HCT116 (cell line): ENCODE results near the gene SPTBN4. TPM values are rescaled to one million over a fixed set of nuclear protein-coding genes. Genes with fewer than 3 reads are reported as not detected.

ENCODE experiments used
- ATAC-seq: fragments of 200-7000 bp; cut with Tn5 transposase; 2 replicates; pipeline ENCODE4 v1.9.1; 2020; ENCODE audit warnings: mild to moderate bottlenecking, moderate library complexity
- BruUV-seq: library from RNA; stranded (reverse); fragments of 400-500 nt; replicated peaks from 2 replicates; lab custom pipeline; 2021; lab: Mats Ljungman, UMichigan
- CTCF ChIA-PET: fragments of 300-600 bp; sonication (Branson Sonifier 250); formaldehyde crosslinking; loops from one replicate; lab custom pipeline; 2021; ENCODE audit warnings: antibody characterized with exemption; lab: Charles Lee
- POLR2A ChIA-PET: fragments of 300-600, 350-600 bp; sonication (Branson Sonifier 250); formaldehyde crosslinking; loops from one replicate; lab custom pipeline; 2021; ENCODE audit warnings: antibody characterized with exemption; lab: Charles Lee
- RAD21 ChIA-PET, 2 experiments: fragments of 300-600 bp; sonication (Branson Sonifier 250); formaldehyde crosslinking; loops; one replicate each; lab custom pipeline; 2023; ENCODE audit warnings: low total read pairs in 2 of 2; ENCODE audit not compliant: uncharacterized antibody in 2 of 2, unreplicated experiment in 2 of 2, low non-redundant PET in 1 of 2; lab: Charles Lee
- DNase-seq: peaks from one replicate; pipeline ENCODE4 v3.0.0-alpha.2; 2010; ENCODE audit warnings: low read depth, low spot score
- H2AFZ ChIP-seq: fragments of 200-600 bp; shearing (Covaris generic), sonication (generic); 2 replicates; pipeline ENCODE4 v1.6.1; 2017; ENCODE audit warnings: low read depth, mixed run types, mixed read lengths, antibody characterized with exemption, low read length; ENCODE audit not compliant: poor library complexity, severe bottlenecking
- H3K27ac ChIP-seq: 2 replicates; pipeline ENCODE4 v1.5.1; 2012; ENCODE audit warnings: low read depth, low read length
- H3K27me3 ChIP-seq: fragments of 200-600 bp; sonication (generic); 2 replicates; pipeline ENCODE4 v1.6.1; 2016; ENCODE audit warnings: mixed run types, low read length, mixed read lengths; ENCODE audit not compliant: insufficient read depth
- H3K36me3 ChIP-seq, 2 experiments: fragments of 200-500 bp in 1 of 2; fragments of 200-600 bp in 1 of 2; sonication (Bioruptor generic) in 1 of 2; sonication (generic) in 1 of 2; 2 replicates each; pipeline versions ENCODE4 v1.5.1 to v1.6.1; 2014 to 2016; ENCODE audit warnings: low read length in 2 of 2, inconsistent platforms in 1 of 2, mixed read lengths in 1 of 2, mixed run types in 1 of 2; ENCODE audit not compliant: insufficient read depth in 2 of 2, control insufficient read depth in 1 of 2
- H3K4me1 ChIP-seq, 2 experiments: fragments of 200-600 bp in 1 of 2; sonication (generic) in 1 of 2; 2 replicates each; pipeline versions ENCODE4 v1.5.1 to v1.6.1; 2012 to 2017; ENCODE audit warnings: low read length in 2 of 2, inconsistent platforms in 1 of 2, mild to moderate bottlenecking in 1 of 2, mixed read lengths in 1 of 2, mixed run types in 1 of 2, moderate library complexity in 1 of 2; ENCODE audit not compliant: insufficient read depth in 2 of 2, control insufficient read depth in 1 of 2
- H3K4me2 ChIP-seq: fragments of 200-600 bp; sonication (generic); 2 replicates; pipeline ENCODE4 v1.6.1; 2017; ENCODE audit warnings: mixed run types, low read length, mixed read lengths
- H3K4me3 ChIP-seq, 2 experiments: fragments of 200-600 bp in 1 of 2; sonication (generic) in 1 of 2; replicated peaks in 1 of 2; 2 replicates each; pipeline ENCODE4 v1.5.1; 2011 to 2016; ENCODE audit warnings: low read length in 2 of 2, control low read depth in 1 of 2, low read depth in 1 of 2, mild to moderate bottlenecking in 1 of 2, mixed read lengths in 1 of 2, mixed run types in 1 of 2
- H3K79me2 ChIP-seq: fragments of 200-600 bp; sonication (generic); 2 replicates; pipeline ENCODE4 v1.6.1; 2017; ENCODE audit warnings: mild to moderate bottlenecking, mixed run types, low read length, moderate library complexity, mixed read lengths; ENCODE audit not compliant: insufficient read depth
- H3K9ac ChIP-seq: fragments of 200-600 bp; sonication (generic); 2 replicates; pipeline ENCODE4 v1.6.1; 2016; ENCODE audit warnings: low read length, mixed read lengths
- H3K9me2 ChIP-seq: fragments of 200-600 bp; sonication (generic), shearing (Covaris generic); 2 replicates; pipeline ENCODE4 v1.6.1; 2017; ENCODE audit warnings: mixed run types, mild to moderate bottlenecking, moderate library complexity; ENCODE audit not compliant: insufficient read depth
- H3K9me3 ChIP-seq, 2 experiments: fragments of 200-500 bp in 1 of 2; fragments of 200-600 bp in 1 of 2; sonication (Bioruptor generic) in 1 of 2; sonication (generic) in 1 of 2; 2 replicates each; pipeline ENCODE4 v1.6.1; 2014 to 2017; ENCODE audit warnings: low read length in 2 of 2, mixed read lengths in 2 of 2, inconsistent platforms in 1 of 2, low read depth in 1 of 2, mild to moderate bottlenecking in 1 of 2, mixed run types in 1 of 2, moderate library complexity in 1 of 2; ENCODE audit not compliant: control insufficient read depth in 1 of 2, insufficient read depth in 1 of 2
- H4K20me1 ChIP-seq: fragments of 200-600 bp; sonication (generic), shearing (Covaris generic); 2 replicates; pipeline ENCODE4 v1.6.1; 2017; ENCODE audit warnings: mixed run types, mild to moderate bottlenecking, moderate library complexity; ENCODE audit not compliant: insufficient read depth
- EGR1 ChIP-seq: IDR thresholded peaks from 2 replicates; pipeline ENCODE4 v1.6.1; 2012; ENCODE audit warnings: low read depth
- ELF1 ChIP-seq: IDR thresholded peaks from 2 replicates; pipeline ENCODE4 v1.6.1; 2012; ENCODE audit warnings: low read depth, borderline replicate concordance
- EZH2 ChIP-seq: fragments of 200-600 bp; sonication (generic); IDR thresholded peaks from 2 replicates; pipeline ENCODE4 v1.6.1; 2017; ENCODE audit warnings: antibody characterized with exemption, mixed run types
- EZH2phosphoT487 ChIP-seq: fragments of 200-600 bp; IDR thresholded peaks from 2 replicates; pipeline ENCODE4 v1.6.1; 2018; ENCODE audit warnings: antibody characterized with exemption, borderline replicate concordance
- FOSL1 ChIP-seq: IDR thresholded peaks from 2 replicates; pipeline ENCODE4 v1.6.1; 2012; ENCODE audit warnings: low read depth
- POLR2A ChIP-seq: IDR thresholded peaks from 2 replicates; pipeline ENCODE4 v1.7.0; 2011; ENCODE audit warnings: borderline replicate concordance; ENCODE audit not compliant: insufficient read depth, insufficient read length; ENCODE audit errors: extremely low read depth
- SIN3A ChIP-seq: IDR thresholded peaks from 2 replicates; pipeline ENCODE4 v1.6.1; 2012; ENCODE audit warnings: low read depth
- SP1 ChIP-seq: IDR thresholded peaks from 2 replicates; pipeline ENCODE4 v1.6.1; 2012; ENCODE audit warnings: low read depth
- SRF ChIP-seq: IDR thresholded peaks from 2 replicates; pipeline ENCODE4 v1.6.1; 2012; ENCODE audit warnings: low read depth
- YY1 ChIP-seq: IDR thresholded peaks from 2 replicates; pipeline ENCODE4 v1.6.1; 2011; ENCODE audit warnings: low read length, low read depth, moderate library complexity, mild to moderate bottlenecking; ENCODE audit not compliant: insufficient replicate concordance; ENCODE audit errors: extremely low read depth
- ZFX ChIP-seq: fragments of 450-650 bp; IDR thresholded peaks from 2 replicates; pipeline ENCODE4 v1.6.1; 2017
- intact Hi-C: fragments of 100-400 bp; cut with micrococcal nuclease; formaldehyde crosslinking; loops from 2 replicates; pipeline ENCODE4 v1.10.0; 2022
- total RNA-seq: library from RNA; stranded (reverse); gene quantifications from one replicate; pipeline ENCODE4 v1.2.1, GENCODE V29; 2021; ENCODE audit not compliant: unreplicated experiment
- TF ChIP-seq, protein P1 (sequence below): IDR thresholded peaks from 2 replicates; pipeline ENCODE4 v1.6.1; 2012
- TF ChIP-seq, protein P2 (sequence below), 3 experiments: fragments of 200-600 bp in 1 of 3; sonication (generic) in 1 of 3; IDR thresholded peaks in 2 of 3; conservative IDR thresholded peaks in 1 of 3; 2 replicates each; pipeline ENCODE4 v1.5.1; 2012 to 2017; ENCODE audit warnings: low read depth in 2 of 3, low read length in 2 of 3, antibody characterized with exemption in 1 of 3, borderline replicate concordance in 1 of 3, control low read depth in 1 of 3, mild to moderate bottlenecking in 1 of 3, mixed read lengths in 1 of 3, mixed run types in 1 of 3, moderate library complexity in 1 of 3; ENCODE audit not compliant: insufficient read depth in 1 of 3
- TF ChIP-seq, protein P3 (sequence below): IDR thresholded peaks from 2 replicates; pipeline ENCODE4 v1.6.1; 2012; ENCODE audit warnings: low read depth

Gene SPTBN4
- total RNA-seq, 1 experiment from 2014 or later: 4.6 TPM

DNA sequence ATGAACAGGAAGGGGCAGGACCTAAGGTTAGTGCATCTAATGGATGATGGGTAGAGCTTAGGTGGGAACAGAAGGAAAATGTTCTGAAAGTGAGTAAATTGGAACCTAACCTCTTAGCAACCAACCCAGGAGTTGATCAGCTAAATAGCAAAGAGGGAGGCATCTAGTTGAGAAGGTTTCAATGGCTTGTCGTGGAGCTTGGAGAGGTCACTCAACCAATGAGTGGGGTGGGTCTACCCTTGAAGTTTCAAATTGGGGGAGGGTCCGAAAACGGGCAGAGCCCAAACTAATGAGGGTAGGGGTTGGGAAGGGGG is 104.2 kb downstream of the SPTBN4 start (continued):
- TF ChIP-seq EZH2 (no peak), ELF1 (no peak), SP1 (no peak)
- TF ChIP-seq, protein P1, sequence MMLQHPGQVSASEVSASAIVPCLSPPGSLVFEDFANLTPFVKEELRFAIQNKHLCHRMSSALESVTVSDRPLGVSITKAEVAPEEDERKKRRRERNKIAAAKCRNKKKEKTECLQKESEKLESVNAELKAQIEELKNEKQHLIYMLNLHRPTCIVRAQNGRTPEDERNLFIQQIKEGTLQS: no peak

DNA sequence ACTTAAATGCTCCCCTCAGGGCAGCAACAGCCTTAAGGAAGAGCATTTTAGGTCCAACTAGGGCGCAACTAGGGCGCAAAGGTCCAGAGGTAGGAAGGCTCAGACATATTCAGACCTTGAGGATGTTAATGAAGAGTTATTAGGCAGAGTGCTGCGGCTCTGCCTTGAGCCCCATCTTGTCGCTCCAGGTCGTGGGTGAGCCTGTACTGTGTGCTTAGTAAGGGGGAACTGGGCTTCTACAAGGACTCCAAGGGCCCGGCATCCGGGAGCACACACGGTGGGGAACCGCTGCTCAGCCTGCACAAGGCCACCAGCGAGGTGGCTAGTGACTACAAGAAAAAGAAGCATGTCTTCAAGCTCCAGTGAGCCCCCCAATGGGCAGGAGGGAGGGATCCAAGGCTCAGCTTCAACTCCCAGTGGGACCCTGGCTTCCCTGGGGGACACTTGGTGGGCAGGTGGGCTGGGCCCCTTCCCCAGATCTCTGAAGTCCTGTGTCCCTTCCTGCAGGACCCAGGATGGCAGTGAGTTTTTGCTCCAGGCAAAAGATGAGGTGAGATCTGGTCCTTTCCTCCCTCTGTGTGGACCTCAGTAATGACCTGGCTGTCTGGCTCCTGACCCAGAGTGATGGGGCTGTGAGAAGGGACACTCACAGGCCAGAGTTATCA is 105.2 kb downstream of the SPTBN4 start:
- intact Hi-C loops: no loop called here
- Histone ChIP-seq H3K4me3 (no peak overlapping the region), H4K20me1 (no peaks in the 10 kb centered on the region), H3K4me2 (no peak overlapping the region), H3K36me3 (no peaks in the 10 kb centered on the region), H2AFZ (no peak overlapping the region), H3K9me3 (no peaks in the 10 kb centered on the region), H3K27me3 (no peaks in the 10 kb centered on the region), H3K79me2 (no peaks in the 10 kb centered on the region), H3K27ac (no peak overlapping the region), H3K9me2 (no peaks in the 10 kb centered on the region), H3K9ac (no peak overlapping the region), H3K4me1 (peaks cover 11 to 28% of the 10 kb centered on the region in 2 experiments)
- no TSS peak for BruUV-seq
- ATAC-seq (no peak), DNase-seq (no peak)
- TF ChIP-seq FOSL1 (no peak), POLR2A (no peak), ZFX (no peak), SRF (no peak), SP1 (no peak), EZH2phosphoT487 (no peak), YY1 (no peak), SIN3A (no peak), EGR1 (no peak)
- TF ChIP-seq, protein P2, sequence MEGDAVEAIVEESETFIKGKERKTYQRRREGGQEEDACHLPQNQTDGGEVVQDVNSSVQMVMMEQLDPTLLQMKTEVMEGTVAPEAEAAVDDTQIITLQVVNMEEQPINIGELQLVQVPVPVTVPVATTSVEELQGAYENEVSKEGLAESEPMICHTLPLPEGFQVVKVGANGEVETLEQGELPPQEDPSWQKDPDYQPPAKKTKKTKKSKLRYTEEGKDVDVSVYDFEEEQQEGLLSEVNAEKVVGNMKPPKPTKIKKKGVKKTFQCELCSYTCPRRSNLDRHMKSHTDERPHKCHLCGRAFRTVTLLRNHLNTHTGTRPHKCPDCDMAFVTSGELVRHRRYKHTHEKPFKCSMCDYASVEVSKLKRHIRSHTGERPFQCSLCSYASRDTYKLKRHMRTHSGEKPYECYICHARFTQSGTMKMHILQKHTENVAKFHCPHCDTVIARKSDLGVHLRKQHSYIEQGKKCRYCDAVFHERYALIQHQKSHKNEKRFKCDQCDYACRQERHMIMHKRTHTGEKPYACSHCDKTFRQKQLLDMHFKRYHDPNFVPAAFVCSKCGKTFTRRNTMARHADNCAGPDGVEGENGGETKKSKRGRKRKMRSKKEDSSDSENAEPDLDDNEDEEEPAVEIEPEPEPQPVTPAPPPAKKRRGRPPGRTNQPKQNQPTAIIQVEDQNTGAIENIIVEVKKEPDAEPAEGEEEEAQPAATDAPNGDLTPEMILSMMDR (IDR thresholded peaks at IDR 0.05 in 2 of 3, conservative IDR thresholded peaks at IDR 0.05 in 1 of 3; ENCODE audit: borderline replicate concordance in 1 of 3, insufficient read depth in 1 of 3, low read depth in 2 of 3, low read length in 2 of 3): no peak
- TF ChIP-seq, protein P1: no peak
- TF ChIP-seq, protein P3, sequence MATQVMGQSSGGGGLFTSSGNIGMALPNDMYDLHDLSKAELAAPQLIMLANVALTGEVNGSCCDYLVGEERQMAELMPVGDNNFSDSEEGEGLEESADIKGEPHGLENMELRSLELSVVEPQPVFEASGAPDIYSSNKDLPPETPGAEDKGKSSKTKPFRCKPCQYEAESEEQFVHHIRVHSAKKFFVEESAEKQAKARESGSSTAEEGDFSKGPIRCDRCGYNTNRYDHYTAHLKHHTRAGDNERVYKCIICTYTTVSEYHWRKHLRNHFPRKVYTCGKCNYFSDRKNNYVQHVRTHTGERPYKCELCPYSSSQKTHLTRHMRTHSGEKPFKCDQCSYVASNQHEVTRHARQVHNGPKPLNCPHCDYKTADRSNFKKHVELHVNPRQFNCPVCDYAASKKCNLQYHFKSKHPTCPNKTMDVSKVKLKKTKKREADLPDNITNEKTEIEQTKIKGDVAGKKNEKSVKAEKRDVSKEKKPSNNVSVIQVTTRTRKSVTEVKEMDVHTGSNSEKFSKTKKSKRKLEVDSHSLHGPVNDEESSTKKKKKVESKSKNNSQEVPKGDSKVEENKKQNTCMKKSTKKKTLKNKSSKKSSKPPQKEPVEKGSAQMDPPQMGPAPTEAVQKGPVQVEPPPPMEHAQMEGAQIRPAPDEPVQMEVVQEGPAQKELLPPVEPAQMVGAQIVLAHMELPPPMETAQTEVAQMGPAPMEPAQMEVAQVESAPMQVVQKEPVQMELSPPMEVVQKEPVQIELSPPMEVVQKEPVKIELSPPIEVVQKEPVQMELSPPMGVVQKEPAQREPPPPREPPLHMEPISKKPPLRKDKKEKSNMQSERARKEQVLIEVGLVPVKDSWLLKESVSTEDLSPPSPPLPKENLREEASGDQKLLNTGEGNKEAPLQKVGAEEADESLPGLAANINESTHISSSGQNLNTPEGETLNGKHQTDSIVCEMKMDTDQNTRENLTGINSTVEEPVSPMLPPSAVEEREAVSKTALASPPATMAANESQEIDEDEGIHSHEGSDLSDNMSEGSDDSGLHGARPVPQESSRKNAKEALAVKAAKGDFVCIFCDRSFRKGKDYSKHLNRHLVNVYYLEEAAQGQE: no peak
- ChIA-PET RAD21 (no interaction called here), POLR2A (no interaction called here), CTCF (interaction anchor here (1.7 kb wide), 1 partner anchor 30 kb away, joined by 10 read pairs; no protein-coding TSS in a partner anchor)
